Muscle layer of duodenum (tissue), 2 donors: ENCODE measurements around the gene CARTPT.

Experiments
- H3K27ac ChIP-seq: one replicate; pipeline ENCODE4 v1.7.0; 2013; ENCODE audit warnings: mild to moderate bottlenecking, low read length
- H3K27me3 ChIP-seq: one replicate; pipeline ENCODE4 v1.7.0; 2013; ENCODE audit warnings: low read depth, mild to moderate bottlenecking, control low read depth, low read length
- H3K36me3 ChIP-seq, 2 donors: one replicate each; pipeline ENCODE4 v1.7.0; 2013; ENCODE audit warnings: low read length in 2 of 2, control low read depth in 1 of 2, mild to moderate bottlenecking in 1 of 2; ENCODE audit not compliant: insufficient read depth in 2 of 2, control insufficient read depth in 1 of 2
- H3K4me1 ChIP-seq, 2 donors: one replicate each; pipeline ENCODE4 v1.7.0; 2013; ENCODE audit warnings: low read length in 2 of 2, mild to moderate bottlenecking in 2 of 2, control low read depth in 1 of 2, moderate library complexity in 1 of 2; ENCODE audit not compliant: insufficient read depth in 2 of 2, control insufficient read depth in 1 of 2
- H3K4me3 ChIP-seq, 2 donors: one replicate each; pipeline ENCODE4 v1.7.0; 2013; ENCODE audit warnings: low read length in 2 of 2, low read depth in 1 of 2, mild to moderate bottlenecking in 1 of 2
- H3K9me3 ChIP-seq, 2 donors: one replicate each; pipeline ENCODE4 v1.7.0; 2013; ENCODE audit warnings: low read length in 2 of 2, control low read depth in 1 of 2, mild to moderate bottlenecking in 1 of 2; ENCODE audit not compliant: control insufficient read depth in 1 of 2
- donor health status: healthy.

Gene CARTPT

DNA sequence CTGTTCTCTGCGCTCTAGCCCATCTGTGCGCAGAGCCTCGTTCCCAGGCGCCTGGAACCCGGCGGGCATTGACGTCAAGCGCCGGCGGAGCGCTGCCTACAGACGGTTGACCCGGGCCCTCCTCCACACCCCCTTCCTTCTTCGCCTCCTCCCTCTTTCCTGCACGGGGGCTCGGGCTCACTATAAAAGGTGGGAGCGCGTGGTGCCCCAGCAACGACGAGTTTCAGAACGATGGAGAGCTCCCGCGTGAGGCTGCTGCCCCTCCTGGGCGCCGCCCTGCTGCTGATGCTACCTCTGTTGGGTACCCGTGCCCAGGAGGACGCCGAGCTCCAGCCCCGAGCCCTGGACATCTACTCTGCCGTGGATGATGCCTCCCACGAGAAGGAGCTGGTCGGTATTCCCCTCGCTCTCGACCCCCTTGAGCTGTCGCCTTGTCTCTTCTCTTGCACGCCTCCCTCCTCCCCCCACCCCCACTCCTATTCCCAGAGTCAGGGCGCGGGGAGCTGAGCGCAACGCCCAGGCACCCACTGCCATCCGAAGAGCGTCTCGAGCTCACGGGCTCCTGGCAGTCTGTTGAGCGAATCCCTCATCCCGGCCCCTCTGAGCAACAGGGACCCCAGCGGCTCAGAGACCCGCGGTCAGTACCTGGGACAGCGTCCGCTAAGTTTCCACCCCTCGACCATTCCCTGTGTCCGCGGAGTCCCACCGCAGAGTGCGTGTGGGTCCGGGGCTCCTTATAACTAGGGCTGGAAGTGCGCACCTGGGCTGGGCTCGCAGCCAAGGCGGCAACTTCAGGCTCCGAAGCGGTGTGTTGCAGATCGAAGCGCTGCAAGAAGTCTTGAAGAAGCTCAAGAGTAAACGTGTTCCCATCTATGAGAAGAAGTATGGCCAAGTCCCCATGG is at the start of gene CARTPT:
TSS of gene CARTPT (plus strand) at position 213 of the 902 bp plus-strand sequence. CDS start at position 232, 19 bp downstream.
- Histone ChIP-seq H3K27ac (no peak within 1 kb of the TSS), H3K9me3 (no peaks in the 10 kb centered on the region), H3K4me1 (no peaks in the 10 kb centered on the region), H3K27me3 (peaks cover 25% of the 10 kb centered on the region), H3K36me3 (no peaks in the 10 kb centered on the region), H3K4me3 (no peak within 1 kb of the TSS)

DNA sequence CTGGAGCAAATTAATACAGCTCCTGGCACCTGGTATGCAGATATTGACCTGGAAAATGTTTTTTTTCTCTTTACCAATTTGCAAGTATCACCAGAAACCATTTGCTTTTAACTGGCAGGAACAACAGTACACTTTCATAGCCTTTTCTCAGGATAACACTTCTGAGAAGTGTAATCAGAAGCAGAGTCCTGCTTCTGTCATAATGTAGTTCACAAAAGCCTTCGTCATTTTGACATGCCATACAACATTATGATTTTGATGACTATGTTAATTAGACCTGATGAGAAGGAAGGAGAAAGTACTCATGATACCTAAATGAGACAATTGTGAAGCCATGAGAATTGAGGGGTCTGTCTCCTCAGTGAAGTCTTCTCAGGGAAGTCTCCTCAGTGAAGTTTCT is 41.1 kb upstream of the CARTPT start:
- no peak overlapping the region for H3K4me3 ChIP-seq
- no peaks in the 10 kb centered on the region for H3K9me3 ChIP-seq
- H3K4me1 ChIP-seq = no peaks in the 10 kb centered on the region
- H3K27ac ChIP-seq = no peak overlapping the region
- H3K36me3 ChIP-seq = no peaks in the 10 kb centered on the region
- H3K27me3 ChIP-seq = no peaks in the 10 kb centered on the region

DNA sequence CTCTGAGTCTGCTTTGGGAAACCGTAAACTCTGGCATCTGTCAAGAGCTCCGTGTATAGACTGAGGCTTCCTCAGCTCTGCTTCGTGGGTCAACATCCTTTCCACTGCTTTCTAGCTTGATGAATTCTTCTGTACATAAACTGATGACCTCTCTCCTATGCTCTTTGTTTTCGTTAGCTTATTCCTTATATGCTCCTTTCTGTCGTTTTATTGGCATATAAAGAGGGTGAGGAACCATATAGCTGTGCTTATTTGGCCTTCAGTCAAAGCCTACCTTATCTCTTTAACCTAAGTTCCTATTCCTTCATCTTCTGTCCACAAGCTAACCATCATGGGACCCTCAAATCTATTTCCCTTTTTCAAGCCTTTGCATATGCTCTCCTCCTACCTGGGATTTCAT is 39.4 kb upstream of the CARTPT start:
- no peak overlapping the region for H3K27ac ChIP-seq
- H3K36me3 ChIP-seq = no peaks in the 10 kb centered on the region
- no peaks in the 10 kb centered on the region for H3K27me3 ChIP-seq
- no peak overlapping the region for H3K4me3 ChIP-seq
- H3K9me3 ChIP-seq = no peaks in the 10 kb centered on the region
- no peaks in the 10 kb centered on the region for H3K4me1 ChIP-seq

DNA sequence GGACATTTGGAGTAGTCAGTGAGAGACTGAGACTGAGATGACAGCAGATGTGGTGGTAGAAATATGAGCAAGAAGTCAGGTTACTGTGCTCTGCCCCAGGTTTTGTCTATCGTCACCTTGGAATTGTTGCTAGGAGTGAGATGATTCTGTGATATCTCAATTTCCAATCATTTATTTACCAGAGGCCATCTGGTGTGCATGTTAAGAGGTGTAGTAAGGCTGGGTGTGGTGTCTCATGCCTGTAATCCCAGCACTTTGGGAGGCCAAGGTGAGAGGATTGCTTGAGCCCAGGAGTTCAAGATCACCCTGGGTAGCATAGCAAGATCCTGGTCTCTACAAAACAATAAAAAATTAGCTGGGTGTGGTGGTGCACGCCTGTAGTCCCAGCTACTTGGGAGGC is 38.6 kb upstream of the CARTPT start:
- no peak overlapping the region for H3K27ac ChIP-seq
- H3K36me3 ChIP-seq = no peaks in the 10 kb centered on the region
- no peak overlapping the region for H3K4me3 ChIP-seq
- no peaks in the 10 kb centered on the region for H3K9me3 ChIP-seq
- no peaks in the 10 kb centered on the region for H3K4me1 ChIP-seq
- no peaks in the 10 kb centered on the region for H3K27me3 ChIP-seq

DNA sequence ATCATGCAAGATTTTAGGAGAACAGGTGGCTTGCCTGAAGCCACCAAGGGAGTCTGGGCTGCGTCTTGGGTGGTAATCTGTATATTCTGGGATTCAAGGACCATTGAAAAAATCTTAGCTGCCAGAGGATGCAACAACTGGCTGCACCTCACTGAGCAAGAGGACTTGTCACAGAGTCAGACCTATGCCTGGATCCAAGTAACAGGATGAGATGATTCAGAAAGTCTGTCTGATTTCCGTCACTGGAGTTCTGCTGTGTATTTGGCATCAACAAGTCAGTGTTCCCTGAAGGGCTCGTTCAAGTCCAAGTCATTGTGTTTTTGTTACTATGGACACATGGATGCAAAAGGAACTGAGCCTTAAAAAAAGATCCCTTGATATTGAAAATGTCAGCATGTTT is 37.8 kb upstream of the CARTPT start:
- H3K27me3 ChIP-seq = no peaks in the 10 kb centered on the region
- H3K27ac ChIP-seq = no peak overlapping the region
- H3K4me3 ChIP-seq = no peak overlapping the region
- H3K36me3 ChIP-seq = no peaks in the 10 kb centered on the region
- H3K9me3 ChIP-seq = no peaks in the 10 kb centered on the region
- no peaks in the 10 kb centered on the region for H3K4me1 ChIP-seq

DNA sequence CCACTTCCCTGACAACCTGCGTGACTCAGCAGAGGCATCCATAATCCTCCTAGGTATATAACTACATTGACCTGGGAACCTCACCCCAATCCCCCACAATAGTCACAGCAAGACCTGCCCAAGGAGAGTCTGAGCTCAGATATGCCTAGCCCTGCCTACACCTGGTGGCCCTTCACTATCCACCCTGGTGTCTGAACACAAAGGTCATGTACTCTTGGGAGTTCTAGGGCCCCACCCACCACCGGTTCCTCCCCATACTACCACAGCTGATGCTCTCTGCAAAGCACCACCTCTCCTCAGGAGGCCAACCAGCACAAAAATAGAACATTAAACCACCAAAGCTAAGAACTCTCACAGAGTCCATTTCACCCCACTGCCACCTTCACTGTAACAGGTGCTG is 34.8 kb upstream of the CARTPT start:
- Histone ChIP-seq H3K27ac (no peak overlapping the region), H3K4me1 (no peaks in the 10 kb centered on the region), H3K36me3 (no peaks in the 10 kb centered on the region), H3K9me3 (no peaks in the 10 kb centered on the region), H3K4me3 (no peak overlapping the region), H3K27me3 (no peaks in the 10 kb centered on the region)

DNA sequence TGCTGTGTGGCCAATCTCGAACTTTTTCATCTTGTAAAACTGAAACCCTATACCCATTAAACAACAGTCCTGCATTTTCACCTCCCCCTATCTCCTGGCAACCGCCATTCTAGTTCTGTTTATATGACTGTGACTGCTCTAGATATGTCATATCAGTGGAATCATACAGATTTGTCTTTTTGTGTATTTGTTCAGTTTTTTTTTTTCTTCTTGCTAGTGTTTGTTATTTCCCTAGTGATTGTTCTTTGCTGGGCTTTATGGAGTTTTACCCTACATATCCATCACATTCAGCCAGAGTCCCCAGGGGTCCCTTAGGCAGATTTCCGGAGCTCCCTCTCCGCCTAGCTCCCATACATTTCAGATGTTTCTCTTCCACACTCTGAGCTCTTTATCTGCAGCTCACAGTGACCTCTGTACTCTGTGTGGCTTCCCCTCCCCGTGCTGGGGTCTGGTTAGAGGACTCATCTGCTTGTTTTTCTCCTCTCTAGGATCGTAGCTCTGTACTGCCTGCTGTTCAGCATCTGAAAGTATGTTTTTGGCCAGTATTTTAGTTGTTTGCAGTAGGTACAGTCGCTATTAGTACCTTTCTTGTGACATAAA is 25.1 kb upstream of the CARTPT start:
- Histone ChIP-seq H3K36me3 (no peaks in the 10 kb centered on the region), H3K27me3 (no peaks in the 10 kb centered on the region), H3K4me3 (no peak overlapping the region), H3K27ac (no peak overlapping the region), H3K4me1 (peaks cover 0 to 5% of the 10 kb centered on the region in 2 donors), H3K9me3 (no peaks in the 10 kb centered on the region)

DNA sequence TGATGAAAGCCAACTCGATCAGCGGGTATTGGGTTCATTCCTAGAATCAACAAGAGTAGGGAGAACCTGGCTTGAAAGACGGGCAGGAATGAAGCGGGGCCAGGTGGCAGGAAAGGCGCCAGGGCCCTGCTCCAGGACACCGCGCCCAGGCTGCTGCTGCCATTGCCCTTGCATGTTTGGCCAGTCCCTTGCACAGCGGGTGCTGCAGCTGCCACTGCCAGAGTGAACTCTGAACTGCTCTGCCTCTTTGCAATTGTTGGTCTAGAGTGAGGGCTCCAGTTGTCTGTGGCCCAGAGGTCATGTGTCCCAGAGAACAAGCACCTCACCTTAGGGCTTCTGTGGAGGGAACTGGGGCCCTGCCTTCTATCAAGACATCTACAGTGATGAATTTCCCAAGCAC is 24.0 kb upstream of the CARTPT start:
- Histone ChIP-seq H3K9me3 (no peaks in the 10 kb centered on the region), H3K27ac (no peak overlapping the region), H3K36me3 (no peaks in the 10 kb centered on the region), H3K27me3 (no peaks in the 10 kb centered on the region), H3K4me1 (peaks cover 0 to 5% of the 10 kb centered on the region in 2 donors), H3K4me3 (no peak overlapping the region)

DNA sequence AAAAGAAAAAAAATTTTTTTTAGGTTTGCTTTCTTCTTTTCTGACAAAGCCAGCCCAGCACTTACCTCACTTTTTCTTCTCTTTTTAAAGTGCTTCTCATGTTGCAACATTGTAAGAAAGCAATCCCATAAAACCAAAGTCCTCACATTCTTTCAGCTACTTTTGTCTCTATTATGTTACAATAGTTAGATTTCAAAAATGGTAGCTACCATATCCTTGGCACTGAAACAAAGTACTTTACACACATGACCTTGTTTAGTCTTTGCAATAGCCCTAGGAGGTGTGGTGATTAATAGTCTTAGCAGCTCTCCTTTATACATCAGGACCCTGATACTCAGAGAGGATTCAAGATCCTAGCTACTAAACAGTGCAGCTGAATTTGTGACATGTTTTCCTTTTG is 23.5 kb upstream of the CARTPT start:
- Histone ChIP-seq H3K4me3 (no peak overlapping the region), H3K9me3 (no peaks in the 10 kb centered on the region), H3K36me3 (no peaks in the 10 kb centered on the region), H3K27ac (no peak overlapping the region), H3K4me1 (peaks cover 0 to 5% of the 10 kb centered on the region in 2 donors), H3K27me3 (no peaks in the 10 kb centered on the region)

DNA sequence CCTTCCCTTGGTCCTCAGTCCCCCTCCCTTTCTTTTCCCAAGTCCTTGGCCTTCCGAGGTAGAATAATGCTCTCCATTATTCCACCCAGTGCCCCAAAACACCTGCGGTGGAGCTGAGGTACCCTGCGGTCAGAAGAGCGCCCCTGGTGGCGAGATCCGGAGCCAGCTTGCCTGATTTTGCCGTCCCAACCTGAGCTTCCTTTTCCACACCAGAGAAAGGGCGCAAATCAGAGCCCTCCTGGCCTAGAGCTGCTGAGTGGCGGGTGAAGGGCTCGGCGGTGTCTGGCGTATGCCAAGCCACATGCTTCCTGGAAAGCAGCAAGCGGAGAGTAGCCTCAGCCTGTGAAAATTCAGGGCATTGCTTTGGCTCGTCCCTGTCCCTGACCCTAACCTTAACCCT is 21.1 kb upstream of the CARTPT start:
- H3K4me1 ChIP-seq = peaks cover 0 to 5% of the 10 kb centered on the region in 2 donors
- no peaks in the 10 kb centered on the region for H3K36me3 ChIP-seq
- H3K27ac ChIP-seq = no peak overlapping the region
- H3K27me3 ChIP-seq = no peaks in the 10 kb centered on the region
- no peak overlapping the region for H3K4me3 ChIP-seq
- H3K9me3 ChIP-seq = no peaks in the 10 kb centered on the region

DNA sequence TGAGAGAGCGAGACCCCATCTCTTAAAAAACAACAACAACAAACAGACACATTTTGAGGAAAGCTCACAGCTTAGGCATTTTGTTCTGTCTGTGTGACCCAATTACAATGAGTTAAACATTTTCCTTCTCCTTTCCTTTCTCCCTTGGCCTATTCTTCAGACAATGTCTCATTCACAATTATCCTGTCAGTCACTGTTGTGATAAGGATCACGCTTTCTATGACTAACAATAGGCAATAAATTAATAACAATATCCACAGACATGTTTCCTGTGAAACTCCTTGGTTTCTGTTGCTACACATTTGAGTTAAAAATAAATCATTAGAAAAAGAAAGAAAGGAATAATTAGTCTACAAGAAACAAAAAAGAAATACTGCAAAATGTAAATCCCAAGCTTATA is 19.8 kb upstream of the CARTPT start:
- Histone ChIP-seq H3K4me1 (no peaks in the 10 kb centered on the region), H3K27me3 (no peaks in the 10 kb centered on the region), H3K9me3 (no peaks in the 10 kb centered on the region), H3K36me3 (no peaks in the 10 kb centered on the region), H3K4me3 (no peak overlapping the region), H3K27ac (no peak overlapping the region)
